ENCODE measurements around the gene CYTH1. TPM values are rescaled to one million over a fixed set of nuclear protein-coding genes. Genes with fewer than 3 reads are reported as not detected.

Gene CYTH1
- total RNA-seq, 8 experiments from 2014 or later: 13.9 to 46.4 (median 30.0) TPM

DNA sequence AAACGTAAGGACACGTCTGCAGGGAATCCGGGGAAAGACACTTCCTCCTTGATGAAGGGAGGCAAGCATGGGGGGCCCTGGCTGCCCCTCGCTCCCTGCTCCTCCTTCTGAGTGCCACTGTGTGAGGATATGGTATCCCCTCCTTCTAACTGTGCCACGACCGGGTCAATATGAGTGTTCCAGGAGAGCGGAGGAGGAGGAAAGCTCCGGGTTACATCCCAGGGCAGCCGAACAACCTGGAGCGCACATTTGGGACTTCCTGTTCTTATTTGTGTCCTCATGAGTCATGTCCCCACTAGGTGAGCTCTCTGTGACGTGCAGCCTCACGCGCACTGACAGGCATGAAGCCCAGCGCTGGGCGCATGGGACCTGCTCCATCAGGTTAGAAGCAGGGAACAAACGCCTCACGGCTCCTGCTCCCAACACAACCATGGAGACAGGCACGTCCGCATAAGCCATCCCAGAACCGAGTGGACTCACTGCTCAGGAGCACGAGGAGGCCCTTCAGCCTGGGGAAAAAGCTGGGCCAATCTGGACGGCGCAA is 112.0 kb downstream of the CYTH1 start:
- ATAC-seq (replicated peaks in 6 of 8): no peak

DNA sequence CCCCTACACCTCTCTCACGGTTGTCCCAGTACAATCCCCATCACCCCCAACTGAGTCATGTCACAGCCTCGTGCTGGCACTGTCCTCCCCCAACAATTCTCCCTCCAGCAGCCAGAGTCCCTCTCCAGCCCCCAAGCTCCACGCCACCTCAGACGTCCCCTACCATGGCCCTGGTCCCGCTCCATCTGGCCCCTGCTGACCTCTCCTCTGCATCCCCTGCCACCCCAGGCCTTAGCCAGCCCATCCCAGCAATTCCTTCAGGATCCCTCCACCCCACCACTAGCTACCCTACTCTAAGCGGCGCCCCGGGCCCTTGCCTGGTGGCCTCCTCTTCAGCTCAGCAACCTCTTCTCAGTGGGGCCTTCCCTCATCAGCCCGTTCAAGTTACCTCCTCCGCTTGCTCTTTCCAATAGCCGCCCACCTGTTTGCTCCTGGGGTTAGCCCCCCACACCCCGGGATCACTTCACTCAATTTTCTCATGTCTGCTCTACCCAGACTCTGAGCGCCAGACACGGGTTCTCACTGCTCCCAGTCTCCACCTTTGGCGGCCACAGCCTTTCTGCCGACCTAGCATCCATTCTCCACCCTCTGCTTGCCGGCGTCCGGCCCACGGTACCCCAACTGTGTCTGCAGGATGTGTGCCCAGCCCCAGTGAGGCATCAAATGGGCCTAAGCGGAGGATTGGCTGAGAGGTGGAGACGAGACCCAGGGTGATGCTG is 112.7 kb downstream of the CYTH1 start:
- ATAC-seq (replicated peaks in 6 of 8): no peak
- Histone ChIP-seq H3K4me1 (replicated peaks in 1 of 2) (peaks cover 18 to 23% of the 10 kb centered on the region in 2 donors), H3K27ac (no peak overlapping the region), H3K4me3 (no peak overlapping the region)
- 80 to 100% (median 95%) methylated on average over 1 to 10 of the region's 22 CpGs; no CpG with 5 or more reads in 3 of the 10 experiments for WGBS, 10 experiments
- in situ Hi-C loops (cut with MboI; ENCODE audit: low pct_unique_long_range_greater_than_20kb in 2 of 9, low sequenced_read_pairs in 9 of 9, unreplicated experiment in 9 of 9): no loop called here

More for the DNA sequence above, 112.0 kb downstream of the CYTH1 start:
- in situ Hi-C loops (cut with MboI; ENCODE audit: low pct_unique_long_range_greater_than_20kb in 2 of 9, low sequenced_read_pairs in 9 of 9, unreplicated experiment in 9 of 9): no loop called here
- no peak overlapping the region for H3K27ac ChIP-seq
- peaks cover 17 to 29% of the 10 kb centered on the region in 2 donors for H3K4me1 ChIP-seq (replicated peaks in 1 of 2)
- WGBS, 10 experiments: 85 to 100% (median 90%) methylated on average over 2 to 14 of the region's 23 CpGs; no CpG with 5 or more reads in 2 of the 10 experiments
- H3K4me3 ChIP-seq: no peak overlapping the region

DNA sequence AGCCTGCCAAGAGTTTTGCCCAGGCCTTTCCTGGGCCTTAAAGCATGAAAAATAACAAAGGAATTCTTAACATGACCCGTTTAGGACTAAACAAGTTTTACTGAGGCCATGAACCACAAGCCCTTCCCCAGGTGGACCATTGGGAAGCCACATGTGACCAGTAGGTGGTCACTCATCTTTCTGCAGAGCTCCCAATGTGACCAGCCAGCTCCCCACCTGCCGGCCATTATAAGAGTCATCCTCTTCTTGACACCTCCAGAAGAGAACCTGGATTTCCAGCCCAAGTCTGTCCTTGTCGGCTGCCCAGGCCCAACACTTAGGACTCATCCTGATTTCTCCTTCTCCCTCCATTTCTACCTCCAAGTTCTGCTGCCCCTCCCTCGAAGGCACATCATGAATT is 113.2 kb downstream of the CYTH1 start:
- H3K4me1 ChIP-seq (replicated peaks in 1 of 2): peaks cover 18 to 23% of the 10 kb centered on the region in 2 donors
- H3K4me3 ChIP-seq: no peak overlapping the region
- H3K27ac ChIP-seq: no peak overlapping the region
- in situ Hi-C loops (cut with MboI; ENCODE audit: low pct_unique_long_range_greater_than_20kb in 2 of 9, low sequenced_read_pairs in 9 of 9, unreplicated experiment in 9 of 9): no loop called here
- no peak for ATAC-seq (replicated peaks in 6 of 8)
- WGBS, 10 experiments: 20 to 100% (median 80%) methylated on average over 1 to 3 of the region's 4 CpGs; no CpG with 5 or more reads in 3 of the 10 experiments

DNA sequence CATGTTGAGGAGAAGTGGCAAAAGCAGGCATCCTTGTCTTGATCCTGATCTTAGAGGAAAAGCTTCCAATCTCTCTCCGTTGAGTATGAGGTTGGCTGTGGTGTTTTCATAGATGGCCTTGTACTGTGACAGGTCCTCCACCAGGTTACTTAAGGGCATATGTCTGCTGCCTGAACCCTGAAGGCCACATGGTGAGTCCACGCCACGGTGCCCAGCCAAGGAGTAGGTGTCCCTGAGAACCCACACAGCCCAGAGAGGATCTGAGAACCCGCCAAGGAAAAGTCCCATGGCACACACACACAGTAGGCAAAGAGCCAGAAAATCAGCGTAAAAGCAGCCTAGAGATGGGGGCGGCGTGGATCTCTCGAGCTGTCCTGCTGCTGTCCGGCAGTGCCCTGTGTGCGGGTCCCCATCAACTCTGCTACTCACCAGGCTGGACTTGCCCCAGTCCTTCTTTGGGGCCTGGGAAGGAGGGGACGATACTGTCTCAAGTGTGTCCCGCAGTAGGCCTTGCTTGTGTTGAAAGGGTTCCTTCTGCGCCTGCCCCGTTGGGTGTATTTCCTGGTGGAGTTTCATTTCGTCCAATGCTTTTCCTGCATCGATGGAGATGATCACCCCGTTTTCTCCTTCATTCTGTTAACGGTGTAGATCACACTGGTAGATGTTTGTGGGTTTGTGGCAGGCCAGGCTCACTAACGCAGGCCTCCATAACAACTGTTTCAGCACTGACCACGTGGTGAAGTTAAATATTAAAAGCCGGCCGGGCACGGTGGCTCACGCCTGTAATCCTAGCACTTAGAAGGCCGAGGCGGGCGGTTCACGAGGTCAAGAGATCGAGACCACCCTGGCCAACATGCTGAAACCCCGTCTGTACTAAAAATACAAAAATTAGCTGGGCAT is 114.1 kb downstream of the CYTH1 start:
- Histone ChIP-seq H3K4me1 (replicated peaks in 1 of 2) (peaks cover 18 to 23% of the 10 kb centered on the region in 2 donors), H3K4me3 (no peak overlapping the region), H3K27ac (no peak overlapping the region)
- 0 to 100% (median 91%) methylated on average over 1 to 18 of the region's 30 CpGs; no CpG with 5 or more reads in 2 of the 10 experiments for WGBS, 10 experiments
- in situ Hi-C loops (cut with MboI; ENCODE audit: low pct_unique_long_range_greater_than_20kb in 2 of 9, low sequenced_read_pairs in 9 of 9, unreplicated experiment in 9 of 9): no loop called here
- no peak for ATAC-seq (replicated peaks in 6 of 8)

DNA sequence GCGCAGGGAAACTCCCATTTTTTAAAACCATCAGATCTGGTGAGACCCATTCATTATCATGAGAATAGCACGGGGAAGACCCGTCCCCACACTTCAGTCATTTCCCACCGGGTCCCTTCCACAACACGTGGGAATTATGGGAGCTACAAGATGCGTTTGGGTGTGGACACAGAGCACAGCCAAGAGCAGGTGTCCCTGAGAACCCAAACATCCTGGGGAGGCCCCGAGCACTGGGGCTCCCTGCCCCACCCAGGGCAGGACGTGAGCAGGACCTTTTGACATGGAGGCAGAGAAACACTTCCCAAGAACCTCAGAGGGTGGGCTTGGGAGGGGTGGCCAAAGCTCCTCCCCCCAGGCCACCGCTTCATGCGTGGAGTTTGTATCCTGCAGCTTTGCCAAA is 115.0 kb downstream of the CYTH1 start:
- H3K4me3 ChIP-seq: no peak overlapping the region
- 80 to 100% (median 93%) methylated on average over 2 to 4 of the region's 10 CpGs; no CpG with 5 or more reads in 7 of the 10 experiments for WGBS, 10 experiments
- in situ Hi-C loops (cut with MboI; ENCODE audit: low pct_unique_long_range_greater_than_20kb in 2 of 9, low sequenced_read_pairs in 9 of 9, unreplicated experiment in 9 of 9): no loop called here
- peaks cover 18 to 23% of the 10 kb centered on the region in 2 donors for H3K4me1 ChIP-seq (replicated peaks in 1 of 2)
- H3K27ac ChIP-seq: no peak overlapping the region
- ATAC-seq (replicated peaks in 6 of 8): no peak

DNA sequence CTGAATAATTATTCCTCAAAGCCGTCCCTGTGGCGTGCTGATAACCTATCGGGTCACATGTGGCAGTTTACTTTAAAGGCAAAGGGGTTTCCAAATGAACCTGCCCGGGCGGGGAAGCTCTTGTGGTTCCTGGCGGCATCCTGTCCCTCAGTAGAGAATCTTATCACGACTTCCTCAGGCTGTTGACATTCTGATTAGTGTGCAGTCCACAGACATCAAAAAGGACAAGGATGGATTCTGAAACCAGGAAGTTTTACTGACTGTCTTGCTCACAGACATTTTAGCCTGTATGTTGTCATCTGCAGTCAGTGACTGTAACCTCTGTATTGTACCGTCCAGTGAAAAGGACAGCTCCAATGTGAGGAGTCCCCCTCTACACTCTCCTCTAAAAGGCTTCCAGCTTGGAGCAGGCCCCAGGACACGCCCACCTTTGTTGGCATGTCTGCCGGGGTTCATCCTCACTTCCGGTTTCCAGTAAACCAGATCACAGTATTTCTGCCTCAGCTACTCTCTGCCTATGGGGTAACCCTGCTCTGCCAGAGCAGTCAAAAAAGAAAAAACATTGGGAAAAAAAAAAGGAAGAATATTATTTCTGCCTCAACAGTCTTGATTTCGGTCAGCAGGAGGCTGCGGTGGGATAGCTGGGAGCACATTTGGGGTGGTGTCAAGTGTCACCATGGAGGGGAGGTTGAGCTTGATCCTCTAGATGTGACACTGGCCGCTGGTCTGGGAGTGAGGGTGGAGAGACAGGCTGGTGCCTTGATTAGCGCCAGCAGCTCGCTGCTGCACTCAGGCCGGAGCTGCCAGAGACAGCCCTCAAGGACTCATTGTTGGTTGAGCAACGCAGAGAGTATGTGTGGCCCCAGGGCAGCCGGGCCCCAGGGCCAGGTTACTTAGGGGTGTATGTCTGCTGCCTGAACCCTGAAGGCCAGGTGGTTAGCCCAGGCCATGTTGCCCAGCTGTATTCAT is 115.8 kb downstream of the CYTH1 start:
- 40 to 87% (median 67%) methylated on average over 3 to 15 of the region's 19 CpGs; no CpG with 5 or more reads in 3 of the 10 experiments for WGBS, 10 experiments
- peaks cover 15 to 18% of the 10 kb centered on the region in 2 donors for H3K4me1 ChIP-seq (replicated peaks in 1 of 2)
- no peak overlapping the region for H3K4me3 ChIP-seq
- in situ Hi-C loops (cut with MboI; ENCODE audit: low pct_unique_long_range_greater_than_20kb in 2 of 9, low sequenced_read_pairs in 9 of 9, unreplicated experiment in 9 of 9): no loop called here
- H3K27ac ChIP-seq: peak overlapping the region in 1 of 2 donors; percentile 33
- ATAC-seq (replicated peaks in 6 of 8): peak in 6 of 8 experiments; percentile 46 to 77 (median 68)

DNA sequence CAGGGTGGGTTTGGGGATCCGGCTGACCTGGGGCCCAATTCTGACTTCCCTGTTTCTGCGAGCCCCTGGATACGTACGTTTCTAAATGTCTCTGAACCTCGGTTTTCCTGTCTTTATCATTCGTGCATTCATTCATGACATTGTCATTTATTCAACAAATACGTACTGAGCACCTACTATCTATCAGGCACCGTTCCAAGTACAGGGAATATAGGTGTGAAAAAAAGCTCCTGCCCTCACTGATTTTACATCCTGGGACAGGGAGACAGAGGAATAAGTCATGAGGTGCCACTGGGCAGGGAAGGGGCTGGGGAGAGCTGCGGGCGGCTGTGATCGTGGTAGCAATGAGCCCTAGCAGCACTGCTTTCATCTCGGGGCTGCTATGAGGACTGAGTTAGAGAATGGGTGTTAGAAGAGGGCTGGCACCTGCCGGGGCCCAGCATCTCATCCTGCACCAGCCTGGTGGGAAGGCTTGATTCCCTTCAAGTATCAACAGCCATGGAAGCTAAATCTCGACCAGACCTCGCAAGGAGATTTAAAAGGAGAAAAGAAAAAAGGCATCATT is 116.6 kb downstream of the CYTH1 start:
- Histone ChIP-seq H3K27ac (peak overlapping the region in 1 of 2 donors; percentile 33), H3K4me3 (no peak overlapping the region), H3K4me1 (replicated peaks in 1 of 2) (peaks cover 11 to 13% of the 10 kb centered on the region in 2 donors)
- in situ Hi-C loops (cut with MboI; ENCODE audit: low pct_unique_long_range_greater_than_20kb in 2 of 9, low sequenced_read_pairs in 9 of 9, unreplicated experiment in 9 of 9): no loop called here
- WGBS, 10 experiments: 17 to 100% (median 89%) methylated on average over 1 to 14 of the region's 15 CpGs; no CpG with 5 or more reads in 1 of the 10 experiments
- peak in 2 of 8 experiments; percentile 8 to 13 for ATAC-seq (replicated peaks in 6 of 8)

DNA sequence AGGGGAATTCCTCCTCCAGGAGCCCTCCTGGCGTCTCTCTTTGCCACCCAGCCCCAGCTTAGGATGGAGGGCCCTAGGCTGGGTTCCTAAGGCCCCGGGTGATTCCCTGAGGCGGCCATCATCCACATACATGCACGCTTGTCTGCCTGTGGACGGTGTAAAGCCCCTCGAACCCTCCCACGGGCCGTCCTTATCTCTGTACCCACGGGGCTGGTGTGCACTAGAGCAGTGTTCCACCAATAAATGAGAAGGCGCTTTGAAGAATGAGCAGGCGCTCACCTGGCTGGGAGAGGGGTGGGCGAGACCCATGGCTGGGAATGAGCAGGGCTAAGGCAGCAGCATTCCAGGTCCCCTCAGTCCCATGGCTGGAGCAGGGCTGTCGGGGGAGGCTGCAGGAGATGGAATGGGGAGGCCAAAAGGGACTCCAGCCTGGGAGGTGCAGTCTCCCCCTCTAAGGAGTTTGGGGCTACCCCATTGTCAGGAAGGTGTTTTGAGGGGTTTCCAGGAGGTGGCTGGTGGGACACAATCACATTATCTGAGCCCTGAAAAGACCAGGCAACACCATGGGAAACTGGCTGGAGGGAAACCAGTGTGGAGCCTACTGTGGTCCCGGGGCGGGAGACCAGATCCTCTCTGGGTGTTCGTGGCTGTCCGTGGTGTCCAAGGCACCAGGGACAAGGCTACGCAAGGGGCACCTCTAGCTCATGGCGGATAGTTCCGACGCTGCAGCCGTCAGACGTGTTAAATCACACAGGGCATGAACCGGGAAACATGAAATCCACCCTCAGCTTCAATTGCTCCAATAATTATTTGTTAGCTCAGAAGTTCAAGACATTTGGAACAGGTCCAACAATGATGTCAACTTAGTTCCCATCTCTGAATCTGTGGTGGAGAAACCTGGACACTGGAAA is 117.3 kb downstream of the CYTH1 start:
- 80 to 94% (median 89%) methylated on average over 6 to 13 of the region's 24 CpGs; no CpG with 5 or more reads in 6 of the 10 experiments for WGBS, 10 experiments
- ATAC-seq (replicated peaks in 6 of 8): peak in 3 of 8 experiments; percentile 49 to 80 (median 70)
- Histone ChIP-seq H3K4me3 (no peak overlapping the region), H3K27ac (no peak overlapping the region), H3K4me1 (replicated peaks in 1 of 2) (peaks cover 11 to 13% of the 10 kb centered on the region in 2 donors)
- in situ Hi-C loops (cut with MboI; ENCODE audit: low pct_unique_long_range_greater_than_20kb in 2 of 9, low sequenced_read_pairs in 9 of 9, unreplicated experiment in 9 of 9): no loop called here

DNA sequence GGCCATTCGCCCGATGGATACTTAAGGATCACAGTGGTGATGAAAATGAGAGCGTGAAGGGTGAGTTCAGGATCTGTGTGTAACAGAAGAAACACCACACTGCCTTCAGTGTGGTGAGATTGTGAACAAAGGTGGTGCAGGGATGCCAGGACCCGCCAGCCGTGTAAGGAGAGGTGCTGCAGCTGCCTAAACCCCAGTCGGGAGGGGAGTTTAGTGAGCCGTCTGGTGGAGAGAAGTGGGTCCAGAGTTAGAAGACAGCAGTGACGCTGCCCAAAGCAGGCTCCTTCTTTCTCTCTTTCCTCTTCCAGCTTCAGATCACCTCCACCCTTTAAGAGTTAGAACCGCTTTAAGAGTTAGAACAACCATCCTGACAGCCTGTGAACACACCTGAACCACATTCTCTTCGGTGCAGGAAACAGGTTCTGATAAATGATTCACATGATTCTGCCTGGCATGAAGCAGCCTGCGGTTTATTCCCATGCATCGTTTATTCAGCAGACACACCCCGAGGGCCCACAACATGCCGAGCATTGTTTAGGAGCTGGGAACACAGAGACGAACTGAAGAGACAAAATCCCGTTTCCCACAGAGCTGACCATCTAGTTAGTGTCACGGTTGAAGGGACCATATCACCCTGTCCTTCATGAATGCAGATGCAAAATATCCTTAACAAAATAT is 120.8 kb downstream of the CYTH1 start:
- in situ Hi-C loops (cut with MboI; ENCODE audit: low pct_unique_long_range_greater_than_20kb in 2 of 9, low sequenced_read_pairs in 9 of 9, unreplicated experiment in 9 of 9): no loop called here
- H3K4me3 ChIP-seq: no peak overlapping the region
- no peak overlapping the region for H3K27ac ChIP-seq
- 30 to 93% (median 78%) methylated on average over 2 to 12 of the region's 17 CpGs; no CpG with 5 or more reads in 2 of the 10 experiments for WGBS, 10 experiments
- peak in 2 of 8 experiments; percentile 59 to 96 for ATAC-seq (replicated peaks in 6 of 8)
- H3K4me1 ChIP-seq (replicated peaks in 1 of 2): peaks cover 8 to 11% of the 10 kb centered on the region in 2 donors

DNA sequence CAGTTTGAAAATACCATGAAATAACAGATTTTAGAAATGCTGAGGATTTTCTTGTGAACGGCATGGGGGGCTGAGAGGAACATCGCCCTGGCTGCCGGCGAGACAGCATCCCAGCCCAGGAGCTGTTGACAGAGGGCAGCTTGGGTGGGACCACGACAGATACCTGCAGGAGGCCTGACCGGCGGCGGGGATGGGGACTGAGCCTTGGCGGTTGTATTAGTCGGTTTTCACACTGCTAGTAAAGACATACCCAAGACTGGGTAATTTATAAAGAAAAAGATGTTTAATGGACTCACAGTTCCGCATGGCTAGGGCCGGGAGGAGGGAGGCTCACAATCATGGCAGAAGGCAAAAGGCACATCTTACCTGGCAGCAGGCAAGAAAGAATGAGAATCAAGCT is 122.5 kb downstream of the CYTH1 start:
- no peak overlapping the region for H3K4me3 ChIP-seq
- no peak for ATAC-seq (replicated peaks in 6 of 8)
- in situ Hi-C loops (cut with MboI; ENCODE audit: low pct_unique_long_range_greater_than_20kb in 2 of 9, low sequenced_read_pairs in 9 of 9, unreplicated experiment in 9 of 9): no loop called here
- 59 to 100% (median 94%) methylated on average over 2 to 12 of the region's 12 CpGs for WGBS, 10 experiments
- H3K27ac ChIP-seq: no peak overlapping the region
- no peaks in the 10 kb centered on the region for H3K4me1 ChIP-seq (replicated peaks in 1 of 2)

Measured in motor neuron (in vitro differentiated cells).